ENCODE data around the gene PEAR1.

- TF ChIP-seq EP300 (IDR thresholded peaks at IDR 0.05) (no peak), POLR2A (IDR thresholded peaks at IDR 0.05) (no peak)
These were observed 3.5 kb upstream of the PEAR1 start for GRCh38 chr1:156889802-156890580.
